IMR-90 (cell line): ENCODE measurements around the gene PIP4K2A.
"Not testable (repeated sequence)": the region's sequence is repeated elsewhere in the genome, so short reads cannot be mapped to it uniquely, and the experiment has no call there.

Experiments
- BHLHE40 ChIP-seq: fragments of 150-350 bp; IDR thresholded peaks from 2 replicates; pipeline ENCODE4 v1.6.1; 2016; ENCODE audit warnings: mild to moderate bottlenecking, low read depth, low read length
- CEBPB ChIP-seq: IDR thresholded peaks from 2 replicates; pipeline ENCODE4 v1.6.1; 2012; ENCODE audit warnings: low read depth, low read length, improper control_type of control experiment
- CHD1 ChIP-seq: IDR thresholded peaks from 2 replicates; pipeline ENCODE4 v1.6.1; 2012; ENCODE audit warnings: low read depth, low read length, improper control_type of control experiment
- CTCF ChIP-seq: conservative IDR thresholded peaks from 2 replicates; pipeline ENCODE4 v1.5.1; 2012; ENCODE audit warnings: mild to moderate bottlenecking, low read depth, low read length, improper control_type of control experiment
- FOS ChIP-seq: fragments of 150-350 bp; IDR thresholded peaks from 2 replicates; pipeline ENCODE4 v1.6.1; 2016; ENCODE audit warnings: low read depth, low read length
- MAFK ChIP-seq: IDR thresholded peaks from 2 replicates; pipeline ENCODE4 v1.6.1; 2012; ENCODE audit warnings: low read depth, low read length, improper control_type of control experiment
- MAZ ChIP-seq: IDR thresholded peaks from 2 replicates; pipeline ENCODE4 v1.6.1; 2012; ENCODE audit warnings: low read depth, mild to moderate bottlenecking, low read length, improper control_type of control experiment, moderate library complexity, borderline replicate concordance
- MXI1 ChIP-seq: IDR thresholded peaks from 2 replicates; pipeline ENCODE4 v1.6.1; 2012; ENCODE audit warnings: low read depth, mild to moderate bottlenecking, low read length, moderate library complexity, borderline replicate concordance
- POLR2A ChIP-seq: IDR thresholded peaks from 2 replicates; pipeline ENCODE4 v1.6.1; 2012; ENCODE audit warnings: mild to moderate bottlenecking, low read depth, low read length
- RAD21 ChIP-seq: IDR thresholded peaks from 2 replicates; pipeline ENCODE4 v1.6.1; 2012; ENCODE audit warnings: low read length, improper control_type of control experiment
- RCOR1 ChIP-seq: IDR thresholded peaks from 2 replicates; pipeline ENCODE4 v1.6.1; 2012; ENCODE audit warnings: mild to moderate bottlenecking, low read length, improper control_type of control experiment; ENCODE audit not compliant: insufficient replicate concordance
- RFX5 ChIP-seq: IDR thresholded peaks from 2 replicates; pipeline ENCODE4 v1.8.0; 2012; ENCODE audit warnings: low read depth, mild to moderate bottlenecking, low read length, moderate library complexity
- SMC3 ChIP-seq: fragments of 150-350 bp; IDR thresholded peaks from 2 replicates; pipeline ENCODE4 v1.6.1; 2016; ENCODE audit warnings: low read depth, mild to moderate bottlenecking, antibody characterized with exemption, low read length, moderate library complexity
- USF2 ChIP-seq: fragments of 150-350 bp; IDR thresholded peaks from 2 replicates; pipeline ENCODE4 v1.6.1; 2017; ENCODE audit warnings: mild to moderate bottlenecking, antibody characterized with exemption, low read length, low read depth

- TF ChIP-seq CTCF, POLR2A, RFX5, CHD1, BHLHE40, RCOR1, FOS, SMC3, MAZ, CEBPB, MAFK, RAD21, USF2, MXI1: not testable (repeated sequence)
These were observed 206.2 kb downstream of the PIP4K2A start for GRCh38 chr10:22508214-22508613.
